ENCODE results near the gene RACGAP1.

Gene RACGAP1

DNA sequence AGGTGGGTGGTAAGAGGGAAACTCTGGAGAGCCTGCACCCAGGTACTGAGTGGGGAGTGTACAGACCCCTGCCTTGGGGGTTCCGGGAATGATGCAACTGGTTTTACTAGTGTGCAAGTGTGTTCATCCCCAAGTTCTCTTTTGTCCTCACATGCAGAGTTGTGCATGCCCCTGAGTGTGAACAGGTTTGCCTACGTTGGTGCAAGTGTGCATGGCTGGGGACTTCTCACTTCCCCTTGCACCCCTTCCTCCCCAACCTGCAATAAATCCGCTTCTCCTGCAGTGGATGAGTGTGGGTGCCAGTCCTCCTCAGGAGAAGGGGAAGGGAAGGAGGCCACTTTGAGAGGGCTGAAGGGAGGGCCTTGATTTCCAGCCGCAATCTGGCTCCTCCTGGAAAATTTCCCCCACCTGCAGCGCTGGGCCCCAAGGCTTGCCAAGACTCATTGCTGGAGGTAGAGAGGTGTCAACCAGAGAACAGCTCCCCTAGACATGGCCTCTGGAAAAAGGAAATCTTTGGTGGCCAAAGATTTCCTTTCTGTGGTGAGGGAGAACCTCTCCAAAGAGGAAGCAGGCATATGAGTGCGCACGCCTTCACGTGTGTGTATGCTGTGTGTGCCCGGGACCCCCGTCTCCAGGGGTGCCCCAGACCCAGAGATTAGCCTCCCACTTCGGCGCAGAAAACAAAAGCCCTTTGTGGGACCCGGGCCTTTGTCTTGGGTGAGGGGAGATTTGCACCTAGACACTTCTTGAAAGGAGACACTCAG is 69.2 kb downstream of the RACGAP1 start:
- no peak for DNase-seq (ENCODE audit: low spot score)
- ATAC-seq (ENCODE audit: low read depth): no peak
- Histone ChIP-seq H3K36me3 (ENCODE audit: low read depth) (no peaks in the 10 kb centered on the region), H3K9me3 (ENCODE audit: severe bottlenecking) (no peaks in the 10 kb centered on the region), H3K27me3 (ENCODE audit: insufficient read depth, poor library complexity, severe bottlenecking) (no peaks in the 10 kb centered on the region), H3K27ac (ENCODE audit: poor library complexity, severe bottlenecking) (no peak overlapping the region), H3K4me3 (ENCODE audit: severe bottlenecking) (no peak overlapping the region), H3K4me1 (ENCODE audit: insufficient read depth, poor library complexity, severe bottlenecking) (peaks cover 13% of the 10 kb centered on the region)
- TF ChIP-seq, protein P1, sequence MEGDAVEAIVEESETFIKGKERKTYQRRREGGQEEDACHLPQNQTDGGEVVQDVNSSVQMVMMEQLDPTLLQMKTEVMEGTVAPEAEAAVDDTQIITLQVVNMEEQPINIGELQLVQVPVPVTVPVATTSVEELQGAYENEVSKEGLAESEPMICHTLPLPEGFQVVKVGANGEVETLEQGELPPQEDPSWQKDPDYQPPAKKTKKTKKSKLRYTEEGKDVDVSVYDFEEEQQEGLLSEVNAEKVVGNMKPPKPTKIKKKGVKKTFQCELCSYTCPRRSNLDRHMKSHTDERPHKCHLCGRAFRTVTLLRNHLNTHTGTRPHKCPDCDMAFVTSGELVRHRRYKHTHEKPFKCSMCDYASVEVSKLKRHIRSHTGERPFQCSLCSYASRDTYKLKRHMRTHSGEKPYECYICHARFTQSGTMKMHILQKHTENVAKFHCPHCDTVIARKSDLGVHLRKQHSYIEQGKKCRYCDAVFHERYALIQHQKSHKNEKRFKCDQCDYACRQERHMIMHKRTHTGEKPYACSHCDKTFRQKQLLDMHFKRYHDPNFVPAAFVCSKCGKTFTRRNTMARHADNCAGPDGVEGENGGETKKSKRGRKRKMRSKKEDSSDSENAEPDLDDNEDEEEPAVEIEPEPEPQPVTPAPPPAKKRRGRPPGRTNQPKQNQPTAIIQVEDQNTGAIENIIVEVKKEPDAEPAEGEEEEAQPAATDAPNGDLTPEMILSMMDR (IDR thresholded peaks at IDR 0.05; ENCODE audit: poor library complexity, severe bottlenecking): no peak

DNA sequence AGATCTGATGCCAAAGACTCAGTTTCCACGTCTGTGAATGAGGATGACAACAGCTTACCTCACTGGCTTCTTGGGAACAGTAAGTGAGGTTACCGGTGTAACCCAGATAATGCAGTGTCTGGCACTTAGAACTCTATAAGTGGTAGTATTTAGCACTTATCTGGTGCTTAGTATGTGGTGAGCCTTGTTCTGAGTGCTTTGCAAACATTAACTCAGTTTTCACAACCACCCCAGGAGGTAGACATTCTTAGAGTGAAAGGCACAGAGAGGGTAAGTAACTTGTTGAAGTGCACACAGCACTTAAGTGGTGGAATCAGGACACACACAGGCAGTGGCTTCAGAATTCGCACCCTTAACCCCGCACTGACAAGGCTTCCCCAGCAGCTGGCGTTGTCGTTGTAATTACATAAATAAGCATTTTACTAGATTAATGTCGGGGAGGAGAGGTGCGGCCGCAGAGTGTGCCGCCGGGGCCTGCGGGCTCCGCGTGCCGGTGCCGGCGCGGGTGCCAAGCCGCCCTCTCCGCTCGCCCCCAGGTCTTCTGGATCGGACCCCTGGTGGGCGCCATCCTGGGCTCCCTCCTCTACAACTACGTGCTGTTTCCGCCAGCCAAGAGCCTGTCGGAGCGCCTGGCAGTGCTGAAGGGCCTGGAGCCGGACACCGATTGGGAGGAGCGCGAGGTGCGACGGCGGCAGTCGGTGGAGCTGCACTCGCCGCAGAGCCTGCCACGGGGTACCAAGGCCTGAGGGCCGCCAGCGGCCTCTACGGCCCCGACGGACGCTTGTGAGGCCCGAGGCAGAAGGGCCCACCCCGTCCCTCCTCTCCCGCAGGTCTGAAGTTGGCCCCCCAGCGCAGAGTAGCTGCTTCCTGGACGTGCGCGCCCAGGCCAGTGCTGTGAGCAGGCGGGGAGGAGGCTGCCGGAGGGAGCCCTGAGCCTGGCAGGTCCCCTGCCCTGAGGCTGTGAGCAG is 70.1 kb downstream of the RACGAP1 start:
- TF ChIP-seq, protein P1 (IDR thresholded peaks at IDR 0.05; ENCODE audit: poor library complexity, severe bottlenecking): no peak
- H3K27me3 ChIP-seq (ENCODE audit: insufficient read depth, poor library complexity, severe bottlenecking): no peaks in the 10 kb centered on the region
- DNase-seq (ENCODE audit: low spot score) (peak; percentile 44), ATAC-seq (ENCODE audit: low read depth) (no peak)
- no peak overlapping the region for H3K4me3 ChIP-seq (ENCODE audit: severe bottlenecking)
- H3K4me1 ChIP-seq (ENCODE audit: insufficient read depth, poor library complexity, severe bottlenecking): peaks cover 9% of the 10 kb centered on the region
- no peaks in the 10 kb centered on the region for H3K36me3 ChIP-seq (ENCODE audit: low read depth)
- H3K27ac ChIP-seq (ENCODE audit: poor library complexity, severe bottlenecking): no peak overlapping the region
- no peaks in the 10 kb centered on the region for H3K9me3 ChIP-seq (ENCODE audit: severe bottlenecking)

DNA sequence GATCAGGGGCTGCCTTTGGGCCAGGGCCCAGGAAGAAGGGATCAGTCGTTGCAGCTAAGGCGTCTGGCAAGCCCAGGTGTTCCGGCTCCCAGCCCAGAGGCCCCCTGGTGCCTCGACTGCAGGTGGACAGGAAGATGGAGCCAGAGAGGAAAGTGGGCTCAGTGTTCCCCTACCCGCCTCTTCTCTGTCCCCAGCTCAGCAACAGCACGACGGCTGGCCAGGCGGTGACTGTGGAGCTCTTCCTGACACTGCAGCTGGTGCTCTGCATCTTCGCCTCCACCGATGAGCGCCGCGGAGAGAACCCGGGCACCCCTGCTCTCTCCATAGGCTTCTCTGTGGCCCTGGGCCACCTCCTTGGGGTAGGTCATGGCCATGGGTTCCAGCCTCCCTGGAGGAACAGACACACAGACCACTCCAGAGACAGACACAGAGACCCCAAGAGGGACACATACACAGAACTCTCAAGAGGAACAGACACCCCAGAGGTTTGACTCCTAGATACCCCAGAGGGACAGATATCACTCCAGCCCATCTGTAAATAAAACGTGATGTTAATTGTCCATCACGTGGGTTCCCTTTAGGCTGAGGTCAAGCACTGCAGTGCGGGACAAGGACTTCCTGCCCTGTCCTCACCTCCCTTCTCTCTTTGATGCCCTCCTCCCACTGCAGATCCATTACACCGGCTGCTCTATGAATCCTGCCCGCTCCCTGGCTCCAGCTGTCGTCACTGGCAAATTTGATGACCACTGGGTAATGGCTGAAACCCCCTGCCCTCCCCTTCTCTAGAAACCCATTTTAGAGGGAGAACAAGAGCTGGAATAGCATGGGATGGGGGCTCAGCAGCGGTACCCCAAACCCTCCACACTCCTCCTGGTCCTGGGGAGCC is 71.1 kb downstream of the RACGAP1 start:
- H3K4me3 ChIP-seq (ENCODE audit: severe bottlenecking): no peak overlapping the region
- TF ChIP-seq, protein P1 (IDR thresholded peaks at IDR 0.05; ENCODE audit: poor library complexity, severe bottlenecking): no peak
- no peak for ATAC-seq (ENCODE audit: low read depth)
- H3K27me3 ChIP-seq (ENCODE audit: insufficient read depth, poor library complexity, severe bottlenecking): no peaks in the 10 kb centered on the region
- no peaks in the 10 kb centered on the region for H3K36me3 ChIP-seq (ENCODE audit: low read depth)
- H3K4me1 ChIP-seq (ENCODE audit: insufficient read depth, poor library complexity, severe bottlenecking): peaks cover under 1% of the 10 kb centered on the region
- no peaks in the 10 kb centered on the region for H3K9me3 ChIP-seq (ENCODE audit: severe bottlenecking)
- H3K27ac ChIP-seq (ENCODE audit: poor library complexity, severe bottlenecking): no peak overlapping the region
- DNase-seq (ENCODE audit: low spot score): peak; percentile 38

DNA sequence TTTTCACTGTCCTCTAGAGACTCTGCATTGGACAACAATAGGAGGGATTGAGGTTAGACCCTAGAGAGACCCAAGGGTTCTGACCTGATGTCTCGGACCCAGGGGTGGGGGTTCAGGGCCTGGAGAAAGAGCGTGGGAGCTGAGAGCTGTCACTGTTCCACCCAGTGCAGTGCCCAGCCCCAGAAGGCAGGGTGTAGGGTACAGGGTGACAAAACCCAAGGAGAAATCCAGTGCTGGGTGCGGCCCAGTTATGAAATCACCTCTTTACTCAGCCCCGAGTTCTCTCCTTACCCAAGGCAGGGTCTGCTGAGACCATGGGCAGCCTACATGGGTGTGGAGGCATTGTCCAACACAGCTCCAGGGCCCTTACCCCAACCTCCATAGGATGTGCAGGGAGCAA is 72.1 kb downstream of the RACGAP1 start:
- TF ChIP-seq, protein P1 (IDR thresholded peaks at IDR 0.05; ENCODE audit: poor library complexity, severe bottlenecking): no peak
- H3K4me3 ChIP-seq (ENCODE audit: severe bottlenecking): no peak overlapping the region
- H3K27ac ChIP-seq (ENCODE audit: poor library complexity, severe bottlenecking): no peak overlapping the region
- H3K9me3 ChIP-seq (ENCODE audit: severe bottlenecking): no peaks in the 10 kb centered on the region
- DNase-seq (ENCODE audit: low spot score) (peak; percentile 36), ATAC-seq (ENCODE audit: low read depth) (no peak; the same call in 2 of the 3 replicates)
- no peaks in the 10 kb centered on the region for H3K27me3 ChIP-seq (ENCODE audit: insufficient read depth, poor library complexity, severe bottlenecking)
- H3K36me3 ChIP-seq (ENCODE audit: low read depth): no peaks in the 10 kb centered on the region
- no peaks in the 10 kb centered on the region for H3K4me1 ChIP-seq (ENCODE audit: insufficient read depth, poor library complexity, severe bottlenecking)
